DND-41 (cell line): ENCODE data around the gene HRH2.

Experiments
- ATAC-seq: fragments of 200-7000 bp; cut with Tn5 transposase; 3 replicates; pipeline ENCODE4 v1.9.1; 2021; ENCODE audit warnings: low read depth; ENCODE audit not compliant: insufficient read depth
- DNase-seq: peaks from one replicate; pipeline ENCODE4 v3.0.0-alpha.2; 2020
- H2AFZ ChIP-seq: 2 replicates; pipeline ENCODE4 v1.6.0; 2012; ENCODE audit warnings: low read depth, low read length
- H3K27ac ChIP-seq: 2 replicates; pipeline ENCODE4 v1.5.1; 2012; ENCODE audit warnings: low read length, inconsistent platforms
- H3K27me3 ChIP-seq: fragments of 200-600 bp; sonication (generic); 2 replicates; pipeline ENCODE4 v1.6.0; 2012; ENCODE audit warnings: low read length, mild to moderate bottlenecking, inconsistent platforms; ENCODE audit not compliant: insufficient read depth, poor library complexity
- H3K36me3 ChIP-seq: 2 replicates; pipeline ENCODE4 v1.5.1; 2012; ENCODE audit warnings: low read length, inconsistent platforms; ENCODE audit not compliant: insufficient read depth
- H3K4me1 ChIP-seq: 2 replicates; pipeline ENCODE4 v1.5.1; 2012; ENCODE audit warnings: mild to moderate bottlenecking, low read length; ENCODE audit not compliant: insufficient read depth
- H3K4me2 ChIP-seq: 2 replicates; pipeline ENCODE4 v1.6.0; 2012; ENCODE audit warnings: mild to moderate bottlenecking, moderate library complexity, low read length, inconsistent platforms; ENCODE audit not compliant: insufficient read depth
- H3K4me3 ChIP-seq, 2 experiments: fragments of 200-600 bp in 1 of 2; shearing (Covaris generic) in 1 of 2; 2 replicates each; pipeline ENCODE4 v1.5.1; 2012 to 2016; ENCODE audit warnings: inconsistent platforms in 2 of 2, low read length in 2 of 2, mild to moderate bottlenecking in 2 of 2, low read depth in 1 of 2, moderate library complexity in 1 of 2
- H3K79me2 ChIP-seq: 2 replicates; pipeline ENCODE4 v1.6.0; 2012; ENCODE audit warnings: low read length, inconsistent platforms; ENCODE audit not compliant: insufficient read depth
- H3K9ac ChIP-seq: 2 replicates; pipeline ENCODE4 v1.6.0; 2012; ENCODE audit warnings: low read depth, mild to moderate bottlenecking, inconsistent platforms, low read length, moderate library complexity
- H3K9me3 ChIP-seq: 2 replicates; pipeline ENCODE4 v1.5.1; 2012; ENCODE audit warnings: low read length, moderate library complexity, mild to moderate bottlenecking, inconsistent platforms; ENCODE audit not compliant: insufficient read depth, severe bottlenecking
- H4K20me1 ChIP-seq: 2 replicates; pipeline ENCODE4 v1.6.0; 2012; ENCODE audit warnings: low read length; ENCODE audit not compliant: insufficient read depth
- CTCF ChIP-seq: IDR thresholded peaks from 2 replicates; pipeline ENCODE4 v1.5.1; 2012; ENCODE audit warnings: borderline replicate concordance, low read length, moderate library complexity, mild to moderate bottlenecking; ENCODE audit not compliant: poor library complexity, severe bottlenecking; ENCODE audit errors: extremely low read depth
- EZH2 ChIP-seq: IDR thresholded peaks from 3 replicates; pipeline ENCODE4 v1.6.1; 2012; ENCODE audit warnings: borderline replicate concordance, low read depth, mild to moderate bottlenecking, moderate library complexity, low read length, inconsistent platforms; ENCODE audit not compliant: severe bottlenecking

The HRH2 gene

GRCh38 chr5:175690025-175690424 is 32.2 kb downstream of the HRH2 start:
- no peak overlapping the region for H3K9ac ChIP-seq
- H3K27me3 ChIP-seq: no peaks in the 10 kb centered on the region
- H3K79me2 ChIP-seq: no peaks in the 10 kb centered on the region
- no peak overlapping the region for H3K27ac ChIP-seq
- no peak for DNase-seq
- no peak overlapping the region for H3K4me3 ChIP-seq
- H4K20me1 ChIP-seq: peaks cover 3% of the 10 kb centered on the region; the same call in 1 of the 2 replicates
- TF ChIP-seq EZH2 (no peak), CTCF (no peak)
- H3K9me3 ChIP-seq: no peaks in the 10 kb centered on the region
- H3K4me1 ChIP-seq: no peaks in the 10 kb centered on the region
- no peak overlapping the region for H2AFZ ChIP-seq
- H3K36me3 ChIP-seq: no peaks in the 10 kb centered on the region
- no peak overlapping the region for H3K4me2 ChIP-seq
- ATAC-seq: no peak

GRCh38 chr5:175690586-175690985 is 32.7 kb downstream of the HRH2 start:
- Histone ChIP-seq H3K27me3 (no peaks in the 10 kb centered on the region), H3K4me3 (no peak overlapping the region), H3K27ac (no peak overlapping the region), H3K9me3 (no peaks in the 10 kb centered on the region), H3K4me1 (no peaks in the 10 kb centered on the region), H3K36me3 (no peaks in the 10 kb centered on the region), H3K9ac (no peak overlapping the region), H2AFZ (no peak overlapping the region), H3K4me2 (no peak overlapping the region), H4K20me1 (peaks cover 3% of the 10 kb centered on the region; the same call in 1 of the 2 replicates), H3K79me2 (no peaks in the 10 kb centered on the region)
- no peak for TF ChIP-seq EZH2
- no peak for TF ChIP-seq CTCF
- DNase-seq (no peak), ATAC-seq (no peak)

- Histone ChIP-seq H4K20me1 (peaks cover 3% of the 10 kb centered on the region; the same call in 1 of the 2 replicates), H3K4me3 (no peak overlapping the region), H3K79me2 (no peaks in the 10 kb centered on the region), H3K9ac (no peak overlapping the region), H3K36me3 (no peaks in the 10 kb centered on the region), H3K9me3 (no peaks in the 10 kb centered on the region), H3K27me3 (no peaks in the 10 kb centered on the region), H3K27ac (no peak overlapping the region), H2AFZ (no peak overlapping the region), H3K4me2 (no peak overlapping the region), H3K4me1 (peaks cover 10% of the 10 kb centered on the region)
- no peak for ATAC-seq
- DNase-seq: no peak
- no peak for TF ChIP-seq CTCF
- TF ChIP-seq EZH2: no peak
Observed at GRCh38 chr5:175691761-175692160, 33.9 kb downstream of the HRH2 start.
